GM18511 (cell line): ENCODE measurements around the gene BDH1.

Experiments
- ATAC-seq: cut with Tn5 transposase; IDR thresholded peaks from one replicate; pipeline ENCODE4 v1.9.1; 2021; ENCODE audit warnings: mild to moderate bottlenecking, moderate library complexity; ENCODE audit not compliant: unreplicated experiment

Gene BDH1

GRCh38 chr3:197549261-197549885, 6.4 kb downstream of the BDH1 start:
- no peak for ATAC-seq

- no peak for ATAC-seq
Observed at GRCh38 chr3:197547306-197548011, 8.3 kb downstream of the BDH1 start.

- no peak for ATAC-seq
Observed at GRCh38 chr3:197546307-197547085, 9.3 kb downstream of the BDH1 start.

GRCh38 chr3:197545571-197545970, 10.2 kb downstream of the BDH1 start:
- no peak for ATAC-seq

- ATAC-seq, result no peak
Observed at GRCh38 chr3:197545101-197545500, 10.7 kb downstream of the BDH1 start.

- ATAC-seq, result no peak
Observed at GRCh38 chr3:197542741-197543454, 12.9 kb downstream of the BDH1 start.

GRCh38 chr3:197541756-197542539, 13.8 kb downstream of the BDH1 start:
- ATAC-seq, result no peak

- ATAC-seq, result no peak
Observed at GRCh38 chr3:197540961-197541377, 14.8 kb downstream of the BDH1 start.

- no peak for ATAC-seq
Observed at GRCh38 chr3:197539651-197540051, 16.1 kb downstream of the BDH1 start.

- ATAC-seq, result no peak
Observed at GRCh38 chr3:197533927-197534725, 21.6 kb downstream of the BDH1 start.

GRCh38 chr3:197533396-197533795, 22.4 kb downstream of the BDH1 start:
- no peak for ATAC-seq

- ATAC-seq, result no peak
Observed at GRCh38 chr3:197532388-197532787, 23.4 kb downstream of the BDH1 start.

- ATAC-seq, result no peak
Observed at GRCh38 chr3:197528190-197528589, 27.6 kb downstream of the BDH1 start.

GRCh38 chr3:197527569-197527968, 28.2 kb downstream of the BDH1 start:
- ATAC-seq, result no peak

GRCh38 chr3:197525706-197526105, 30.1 kb downstream of the BDH1 start:
- ATAC-seq, result no peak

- no peak for ATAC-seq
Observed at GRCh38 chr3:197524128-197524527, 31.6 kb downstream of the BDH1 start.

GRCh38 chr3:197523526-197523925, 32.2 kb downstream of the BDH1 start:
- ATAC-seq, result no peak

GRCh38 chr3:197522881-197523441, 32.8 kb downstream of the BDH1 start:
- ATAC-seq, result no peak

GRCh38 chr3:197522183-197522715, 33.5 kb downstream of the BDH1 start:
- no peak for ATAC-seq
